Right lobe of liver (tissue), 6 donors: ENCODE data around the gene UTP14C. TPM values are rescaled to one million over a fixed set of nuclear protein-coding genes. Genes with fewer than 3 reads are reported as not detected.
"Not testable (repeated sequence)": the region's sequence is repeated elsewhere in the genome, so short reads cannot be mapped to it uniquely, and the experiment has no call there.

ENCODE experiments used
- ATAC-seq, 4 donors: fragments of 200-7000 bp; cut with Tn5 transposase; one replicate each; pipeline ENCODE4 v1.9.1; 2020; ENCODE audit warnings: mild to moderate bottlenecking in 4 of 4, moderate library complexity in 4 of 4
- DNase-seq, 3 donors: peaks; one replicate each; pipeline ENCODE4 v3.0.0-alpha.2; 2020
- H3K27ac ChIP-seq, 3 donors: fragments of 200-600 bp; one replicate each; pipeline ENCODE4 v1.8.0; 2022
- H3K27me3 ChIP-seq, 2 donors: fragments of 200-600 bp; one replicate each; pipeline ENCODE4 v1.8.0; 2022
- H3K36me3 ChIP-seq, 4 donors: fragments of 200-600 bp; sonication (generic) in 1 of 4; one replicate each; pipeline versions ENCODE4 v1.5.1 to v1.8.0; 2017 to 2022; ENCODE audit warnings: control low read depth in 1 of 4
- H3K4me1 ChIP-seq, 4 donors: fragments of 200-600 bp; sonication (generic) in 1 of 4; one replicate each; pipeline versions ENCODE4 v1.5.1 to v1.8.0; 2017 to 2022; ENCODE audit warnings: control low read depth in 1 of 4
- H3K4me3 ChIP-seq, 3 donors: fragments of 200-600 bp; one replicate each; pipeline ENCODE4 v1.8.0; 2022
- H3K9me3 ChIP-seq, 4 donors: fragments of 200-600 bp; sonication (generic) in 1 of 4; one replicate each; pipeline versions ENCODE4 v1.5.1 to v1.8.0; 2017 to 2022; ENCODE audit warnings: control low read depth in 1 of 4
- CTCF ChIP-seq, 4 donors: fragments of 200-600 bp in 3 of 4; fragments of 450-650 bp in 1 of 4; IDR thresholded peaks; one replicate each; pipeline versions ENCODE4 v1.5.1 to v1.8.0; 2016 to 2022; ENCODE audit warnings: antibody characterized with exemption in 4 of 4, mild to moderate bottlenecking in 2 of 4
- POLR2A ChIP-seq: fragments of 450-650 bp; IDR thresholded peaks from one replicate; pipeline ENCODE4 v1.6.1; 2017; ENCODE audit warnings: antibody characterized with exemption, mild to moderate bottlenecking
- WGBS: methylation state at CpG from one replicate; pipeline ENCODE4 v1.1.6; 2018; ENCODE audit warnings: low coverage, low lambda C conversion rate; ENCODE audit not compliant: insufficient coverage; ENCODE audit errors: missing lambda C conversion rate; 5-methylcytosine and 5-hydroxymethylcytosine counted together
- intact Hi-C, 2 donors: fragments of 100-400 bp; cut with DNase I; formaldehyde crosslinking; loops; one replicate each; pipeline versions ENCODE4 v1.11.2 to v1.14.1; 2022
- total RNA-seq, 6 experiments: library from RNA; depleted of rRNA in 2 of 6; stranded (reverse); fragments of >200 nt in 2 of 6; fragmentation: NEBNext Ultra II Directional in 3 of 6; extraction: Animal tissue kit (Norgen Biotek cat#: 25700) in 3 of 6; gene quantifications; one replicate each; pipeline versions ENCODE4 v1.1.0 to v1.2.4, GENCODE V29; 2016 to 2023
- donor health status: DM: no; HTN: yes; CAD: no.
- donor health status: DM: no; HTN: no; CAD: no.
- donor health status: DM: no; HTN: no; CAD: no.
- donor health status: DM: no; HTN: yes; CAD: no.
- donor health status: DM: no; HTN: yes; CAD: no.

The UTP14C gene
- total RNA-seq, 6 experiments from 2014 or later = 8.1 to 10.9 (median 10.4) TPM

DNA sequence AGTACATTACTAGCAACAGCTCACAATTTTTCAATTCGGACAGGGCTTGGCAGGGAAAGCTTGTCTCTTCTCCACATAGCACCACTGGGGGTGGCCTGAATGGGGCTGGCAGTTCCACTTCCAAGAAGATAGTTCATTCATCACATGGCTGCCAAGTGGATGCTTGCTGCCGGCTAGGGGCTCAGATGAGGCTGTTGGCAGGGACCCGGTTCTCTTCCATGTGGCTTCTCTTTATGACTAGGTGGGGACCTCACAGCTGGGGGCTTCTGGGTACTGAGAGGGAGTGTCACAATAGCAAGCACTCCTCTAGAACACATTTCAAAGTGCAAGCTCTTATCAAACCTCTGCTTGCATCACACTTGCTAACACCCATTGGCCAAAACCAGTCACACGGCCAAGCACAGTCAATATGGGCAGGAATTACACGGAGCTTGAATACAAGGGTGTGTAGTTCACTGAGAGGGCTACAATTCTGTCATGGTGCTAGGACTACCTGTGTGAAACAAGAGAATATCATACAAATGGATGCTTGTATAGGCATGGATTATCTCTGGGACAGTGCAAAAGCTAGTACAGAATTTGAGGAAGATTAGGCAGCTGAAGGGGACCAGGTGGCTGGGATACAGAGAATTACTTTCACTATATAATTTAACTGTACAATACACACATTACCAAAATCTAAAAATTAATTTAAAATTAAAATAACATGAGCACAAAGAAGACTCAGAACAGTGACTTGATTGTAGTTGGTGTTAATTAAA, 45.5 kb upstream of the UTP14C start:
- peaks cover 0 to 18% (median 5%) of the 10 kb centered on the region in 4 donors for H3K4me1 ChIP-seq
- H3K27ac ChIP-seq = peak overlapping the region; percentile 16 to 60 (median 59)
- H3K36me3 ChIP-seq = no peaks in the 10 kb centered on the region
- H3K4me3 ChIP-seq = no peak overlapping the region
- no peaks in the 10 kb centered on the region for H3K9me3 ChIP-seq
- ATAC-seq = peak; percentile 96 to 98 (median 97)
- no peak for TF ChIP-seq CTCF (IDR thresholded peaks at IDR 0.05)
- no peak for TF ChIP-seq POLR2A
- H3K27me3 ChIP-seq = no peaks in the 10 kb centered on the region
- DNase-seq = peak; percentile 39 to 82 (median 70)
- intact Hi-C loops = no loop called here
- WGBS = 31% methylated on average over 4 of the region's 5 CpGs

GRCh38 chr13:51980908-51981307, 43.6 kb upstream of the UTP14C start:
- Histone ChIP-seq H3K4me3 (no peak overlapping the region), H3K4me1 (peaks cover 0 to 18% (median 5%) of the 10 kb centered on the region in 4 donors), H3K9me3 (no peaks in the 10 kb centered on the region), H3K36me3 (no peaks in the 10 kb centered on the region), H3K27me3 (no peaks in the 10 kb centered on the region), H3K27ac (no peak overlapping the region)
- ATAC-seq = no peak
- no peak for TF ChIP-seq POLR2A
- no peak for TF ChIP-seq CTCF (IDR thresholded peaks at IDR 0.05)
- WGBS = 63% methylated on average over 4 of the region's 4 CpGs
- DNase-seq = no peak
- intact Hi-C loops = no loop called here

- no peak for ATAC-seq
- TF ChIP-seq POLR2A (no peak), CTCF (IDR thresholded peaks at IDR 0.05) (no peak)
- WGBS = 79% methylated on average over 4 of the region's 4 CpGs
Measured at GRCh38 chr13:51981355-51981754, 43.1 kb upstream of the UTP14C start.

GRCh38 chr13:51983292-51983691, 41.2 kb upstream of the UTP14C start:
- ATAC-seq, DNase-seq, H3K4me3 ChIP-seq, H3K27ac ChIP-seq, H3K9me3 ChIP-seq, H3K27me3 ChIP-seq, H3K36me3 ChIP-seq, intact Hi-C loops: not testable (repeated sequence)
- peaks cover 0 to 16% (median 3%) of the 10 kb centered on the region in 4 donors for H3K4me1 ChIP-seq
- no CpG with 5 or more reads among the region's 3 CpGs for WGBS

More at GRCh38 chr13:51981355-51981754, 43.1 kb upstream of the UTP14C start:
- no peak for DNase-seq
- no peaks in the 10 kb centered on the region for H3K9me3 ChIP-seq
- H3K27ac ChIP-seq = no peak overlapping the region
- no peaks in the 10 kb centered on the region for H3K27me3 ChIP-seq
- no peaks in the 10 kb centered on the region for H3K36me3 ChIP-seq
- H3K4me1 ChIP-seq = peaks cover 0 to 18% (median 5%) of the 10 kb centered on the region in 4 donors
- intact Hi-C loops = no loop called here
- no peak overlapping the region for H3K4me3 ChIP-seq

DNA sequence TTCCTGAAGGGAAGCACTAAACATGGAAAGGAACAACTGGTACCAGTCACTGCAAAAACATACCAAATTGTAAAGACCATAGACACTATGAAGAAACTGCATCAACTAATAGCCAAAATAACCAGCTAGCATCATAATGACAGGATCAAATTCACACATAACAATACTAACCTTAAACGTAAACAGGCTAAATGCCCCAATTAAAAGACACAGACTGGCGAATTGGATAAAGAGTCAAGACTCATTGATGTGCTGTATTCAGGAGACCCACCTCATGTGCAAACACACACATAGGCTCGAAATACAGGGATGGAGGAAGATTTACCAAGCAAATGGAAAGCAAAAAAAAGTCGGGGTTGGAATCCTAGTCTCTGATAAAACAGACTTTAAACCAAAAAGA, 39.6 kb upstream of the UTP14C start:
- ATAC-seq, DNase-seq, intact Hi-C loops, H3K27ac ChIP-seq, H3K4me1 ChIP-seq, H3K4me3 ChIP-seq, H3K36me3 ChIP-seq, H3K9me3 ChIP-seq, H3K27me3 ChIP-seq: not testable (repeated sequence)
- 81% methylated on average over 4 of the region's 4 CpGs for WGBS
